ENCODE data around the gene SUFU. TPM values are rescaled to one million over a fixed set of nuclear protein-coding genes. Genes with fewer than 3 reads are reported as not detected.

SUFU gene
- total and polyA plus RNA-seq, 2 of the 4 experiments (the other 2 are of a cell fraction), result 2.2 to 11.0 TPM

DNA sequence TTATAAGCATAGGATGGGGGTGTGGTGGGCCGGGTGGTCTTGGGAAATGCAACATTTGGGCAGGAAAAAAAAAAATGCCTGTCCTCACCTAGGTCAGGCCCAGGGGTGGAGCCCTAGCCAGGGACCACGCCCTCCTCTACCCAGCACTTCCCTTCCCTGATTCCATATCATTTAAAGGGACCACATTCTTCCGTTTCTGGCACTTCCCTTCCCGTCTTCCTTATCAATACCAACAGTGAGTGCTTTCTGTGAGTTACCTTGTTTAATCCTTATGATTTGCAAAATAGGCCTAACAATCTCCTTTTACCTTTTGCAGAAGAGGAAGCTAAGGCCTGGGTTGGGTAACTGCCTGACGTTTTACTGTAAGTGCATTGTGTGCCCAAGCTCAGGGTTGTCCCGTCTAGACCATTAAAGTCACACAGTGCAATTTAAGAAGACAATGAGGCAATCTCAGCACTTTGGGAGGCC lies 35.8 kb upstream of the SUFU start:
- no peaks in the 10 kb centered on the region for H4K20me1 ChIP-seq (ENCODE audit: insufficient read depth, low read length)
- intact Hi-C loops (cut with micrococcal nuclease), result no loop called here
- H3K4ac ChIP-seq (ENCODE audit: low read depth, low read length), result no peak overlapping the region
- TF ChIP-seq CEBPB (IDR thresholded peaks at IDR 0.05; ENCODE audit: low read depth, low read length) (no peak), RFX5 (IDR thresholded peaks at IDR 0.05; ENCODE audit: low read depth, low read length) (no peak), FOS (IDR thresholded peaks at IDR 0.05; ENCODE audit: low read depth, low read length) (no peak)
- DNase-seq (no peak), ATAC-seq (ENCODE audit: low read depth) (no peak)
- H4K5ac ChIP-seq (ENCODE audit: low read depth, low read length), result no peak overlapping the region
- no CpG with 5 or more reads among the region's 6 CpGs for WGBS, 2 experiments (ENCODE audit: extremely low coverage in 2 of 2, insufficient read length in 1 of 2)
- no peak overlapping the region for H2AFZ ChIP-seq (replicated peaks; ENCODE audit: low read length, poor library complexity)
- no peak overlapping the region for H3K4me3 ChIP-seq (ENCODE audit: insufficient read depth, low read depth, low read length)
- no peak overlapping the region for H2BK15ac ChIP-seq (ENCODE audit: low read depth, low read length)
- H3K9me1 ChIP-seq (ENCODE audit: insufficient read depth, low read length), result no peaks in the 10 kb centered on the region
- no peak overlapping the region for H3K23ac ChIP-seq (ENCODE audit: low read depth, low read length)
- H4K8ac ChIP-seq (ENCODE audit: low read depth in 2 of 2, low read length in 2 of 2), result no peak overlapping the region
- H4K91ac ChIP-seq (ENCODE audit: insufficient read depth, low read depth, low read length), result no peak overlapping the region
- no peak overlapping the region for H2AK9ac ChIP-seq (replicated peaks; ENCODE audit: low read depth, low read length, poor library complexity)
- no peak overlapping the region for H2BK20ac ChIP-seq (ENCODE audit: low read depth, low read length)
- no peak overlapping the region for H2AK5ac ChIP-seq (ENCODE audit: low read depth, low read length)
- no peak overlapping the region for H3K27ac ChIP-seq (ENCODE audit: insufficient read depth, low read length)
- H3K27me3 ChIP-seq (ENCODE audit: control insufficient read depth, insufficient read depth, low read length), result no peaks in the 10 kb centered on the region; the same call in 1 of the 2 replicates
- no peak overlapping the region for H3K9ac ChIP-seq (ENCODE audit: low read depth, low read length)
- in situ Hi-C loops (cut with MboI; ENCODE audit: low sequenced_read_pairs), result no loop called here
- no peaks in the 10 kb centered on the region for H3K4me1 ChIP-seq (ENCODE audit: control insufficient read depth, insufficient read depth, low read length)
- POLR2A ChIA-PET (ENCODE audit: unreplicated experiment), result no interaction called here
- H3K36me3 ChIP-seq (ENCODE audit: control insufficient read depth, insufficient read depth, low read length), result no peaks in the 10 kb centered on the region
- no peak overlapping the region for H3K14ac ChIP-seq (replicated peaks; ENCODE audit: low read depth, low read length)
- H3K79me1 ChIP-seq (ENCODE audit: low read depth in 1 of 2, low read length in 2 of 2), result no peaks in the 10 kb centered on the region
- no TSS peak for BruUV-seq (replicated peaks)
- H2BK120ac ChIP-seq (ENCODE audit: low read depth, low read length), result no peak overlapping the region
- no peak overlapping the region for H2BK5ac ChIP-seq (ENCODE audit: low read depth, low read length, poor library complexity, severe bottlenecking)
- dilution Hi-C loops (cut with HindIII; ENCODE audit: low sequenced_read_pairs, unreplicated experiment), result no loop called here
- no peak overlapping the region for H3K4me2 ChIP-seq (ENCODE audit: low read depth, low read length)
- no peaks in the 10 kb centered on the region for H3K9me3 ChIP-seq (ENCODE audit: control insufficient read depth, insufficient read depth, low read length)
- H3K56ac ChIP-seq (ENCODE audit: extremely low read depth, insufficient read depth, low read length), result no peak overlapping the region
- CTCF ChIA-PET, result no interaction called here
- no peak overlapping the region for H3K18ac ChIP-seq (ENCODE audit: low read depth, low read length)

All from IMR-90 (cell line).